Kidney (tissue), 14 donors: ENCODE results near the gene ZNF609. TPM values are rescaled to one million over a fixed set of nuclear protein-coding genes. Genes with fewer than 3 reads are reported as not detected.

ENCODE experiments used
- DNase-seq, 5 donors: peaks; one replicate each; pipeline ENCODE4 v3.0.0-alpha.2; 2013 to 2020
- FAIRE-seq: peaks from 2 replicates; lab custom pipeline; 2012; peaks lifted over from hg19 to GRCh38; lab: Jason Lieb, UNC
- H3K27ac ChIP-seq, 2 donors: one replicate each; pipeline ENCODE4 v1.7.0; 2013; ENCODE audit warnings: low read depth in 2 of 2, low read length in 2 of 2, inconsistent platforms in 1 of 2
- H3K27me3 ChIP-seq: one replicate; pipeline ENCODE4 v1.7.1; 2013; ENCODE audit warnings: low read length, inconsistent platforms; ENCODE audit not compliant: control insufficient read depth, insufficient read depth
- H3K36me3 ChIP-seq, 3 donors: one replicate each; pipeline versions ENCODE4 v1.7.0 to v1.7.1; 2013; ENCODE audit warnings: low read length in 3 of 3, control low read depth in 1 of 3, inconsistent platforms in 1 of 3; ENCODE audit not compliant: insufficient read depth in 3 of 3, control insufficient read depth in 2 of 3
- H3K4me1 ChIP-seq, 3 donors: one replicate each; pipeline versions ENCODE4 v1.7.0 to v1.7.1; 2013; ENCODE audit warnings: low read length in 3 of 3, inconsistent platforms in 1 of 3, low read depth in 1 of 3; ENCODE audit not compliant: control insufficient read depth in 2 of 3, insufficient read depth in 2 of 3
- H3K4me3 ChIP-seq, 3 donors: one replicate each; pipeline versions ENCODE4 v1.7.0 to v1.8.1; 2013; ENCODE audit warnings: low read length in 3 of 3, control low read depth in 1 of 3, inconsistent platforms in 1 of 3
- H3K9ac ChIP-seq, 3 donors: one replicate each; pipeline versions ENCODE4 v1.7.0 to v1.7.1; 2013; ENCODE audit warnings: low read length in 3 of 3, control low read depth in 1 of 3, inconsistent platforms in 1 of 3
- H3K9me3 ChIP-seq, 3 donors: one replicate each; pipeline versions ENCODE4 v1.7.0 to v1.7.1; 2013; ENCODE audit warnings: low read length in 3 of 3, control low read depth in 1 of 3, inconsistent platforms in 1 of 3; ENCODE audit not compliant: control insufficient read depth in 2 of 3, insufficient read depth in 1 of 3
- CTCF ChIP-seq: IDR thresholded peaks from 3 replicates; pipeline ENCODE4 v1.5.1; 2012; ENCODE audit warnings: mild to moderate bottlenecking, moderate library complexity, borderline replicate concordance; ENCODE audit not compliant: insufficient read depth; ENCODE audit errors: extremely low read depth
- intact Hi-C: fragments of 100-400 bp; cut with DNase I; formaldehyde crosslinking; loops from one replicate; pipeline ENCODE4 v1.11.1; 2022
- polyA plus RNA-seq: library from polyadenylated mRNA; stranded (reverse); fragments of 350-450 nt; fragmentation: Illumina TruSeq; extraction: RNeasy Lipid Tissue Mini Kit (QIAGEN cat#74804); gene quantifications from one replicate; pipeline ENCODE4 v1.2.3, GENCODE V29; 2014; ENCODE audit warnings: low read depth, low replicate concordance; ENCODE audit not compliant: insufficient read depth
- total RNA-seq: library from RNA; stranded (reverse); fragmentation: NEBNext Ultra II Directional; extraction: Animal tissue kit (Norgen Biotek cat#: 25700); gene quantifications from one replicate; pipeline ENCODE4 v1.2.1, GENCODE V29; 2021
- donor health status: control.
- donor health status: control.
- donor health status: control.
- donor health status: control.
- donor health status: control.
- donor health status: DM: yes; HTN: yes; CAD: no.
- donor health status: Normal renal cell carcinoma (clear cell type).

Gene ZNF609
- total and polyA plus RNA-seq, 2 donors from 2014 or later: 3.1 to 37.2 TPM

GRCh38 chr15:64656508-64656907 is 196.1 kb downstream of the ZNF609 start:
- TF ChIP-seq CTCF: no peak
- Histone ChIP-seq H3K9me3 (no peaks in the 10 kb centered on the region), H3K4me3 (no peak overlapping the region), H3K4me1 (peaks cover 0 to 2% (median 1%) of the 10 kb centered on the region in 3 donors), H3K27me3 (no peaks in the 10 kb centered on the region), H3K9ac (no peak overlapping the region), H3K27ac (no peak overlapping the region), H3K36me3 (no peaks in the 10 kb centered on the region)
- DNase-seq (no peak), FAIRE-seq (no peak)
- intact Hi-C loops: no loop called here

DNA sequence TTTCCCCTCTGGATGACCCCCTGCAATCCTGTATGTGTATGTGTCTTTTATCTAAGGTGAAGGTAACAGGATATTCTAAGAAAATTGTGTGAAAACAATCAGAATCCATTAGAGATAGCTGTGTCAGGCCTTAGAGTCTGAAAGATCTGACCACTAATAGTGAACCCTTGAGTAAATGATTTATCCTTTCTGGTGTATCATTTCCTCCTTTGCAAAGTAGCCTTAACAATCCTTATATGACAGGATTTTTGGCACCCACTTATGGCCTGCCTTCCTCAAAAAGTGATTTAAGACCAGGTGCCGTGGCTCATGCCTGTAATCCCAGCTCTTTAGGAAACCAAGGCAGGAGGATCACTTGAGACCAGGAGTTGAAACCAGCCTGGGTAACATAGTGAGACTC is 204.8 kb downstream of the ZNF609 start:
- DNase-seq: peak in 1 of 5 donors; percentile 25
- H3K9me3 ChIP-seq: no peaks in the 10 kb centered on the region
- TF ChIP-seq CTCF: no peak
- peaks cover 2 to 4% (median 2%) of the 10 kb centered on the region in 3 donors for H3K4me1 ChIP-seq
- FAIRE-seq: no peak
- no peaks in the 10 kb centered on the region for H3K27me3 ChIP-seq
- no peak overlapping the region for H3K4me3 ChIP-seq
- intact Hi-C loops: no loop called here
- no peak overlapping the region for H3K27ac ChIP-seq
- no peak overlapping the region for H3K9ac ChIP-seq
- H3K36me3 ChIP-seq: no peaks in the 10 kb centered on the region

DNA sequence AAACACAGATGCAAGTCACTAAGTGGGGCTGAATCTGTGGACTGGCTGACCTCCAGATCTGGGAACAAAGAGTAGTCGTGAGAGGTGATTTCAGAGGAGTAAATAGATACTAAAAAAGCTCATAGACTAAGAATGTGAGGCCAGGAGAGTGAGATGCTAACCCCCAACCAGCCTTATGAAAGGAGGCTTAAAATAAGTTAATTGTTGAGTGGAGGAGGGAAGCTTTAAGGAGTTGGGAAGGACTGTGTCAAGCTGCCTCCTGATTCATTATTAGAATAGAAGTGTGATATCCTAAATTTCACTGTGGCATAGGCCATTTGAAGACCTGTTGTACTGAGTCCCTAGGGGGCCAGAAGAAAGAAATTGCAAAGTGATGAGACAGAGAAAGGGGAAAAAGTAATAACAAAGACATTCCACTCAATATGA is 207.4 kb downstream of the ZNF609 start:
- Histone ChIP-seq H3K9ac (no peak overlapping the region), H3K27ac (no peak overlapping the region), H3K27me3 (no peaks in the 10 kb centered on the region), H3K36me3 (no peaks in the 10 kb centered on the region), H3K4me3 (no peak overlapping the region), H3K9me3 (no peaks in the 10 kb centered on the region), H3K4me1 (peaks cover 2 to 4% (median 2%) of the 10 kb centered on the region in 3 donors)
- no peak for TF ChIP-seq CTCF
- intact Hi-C loops: no loop called here
- FAIRE-seq (no peak), DNase-seq (no peak)

DNA sequence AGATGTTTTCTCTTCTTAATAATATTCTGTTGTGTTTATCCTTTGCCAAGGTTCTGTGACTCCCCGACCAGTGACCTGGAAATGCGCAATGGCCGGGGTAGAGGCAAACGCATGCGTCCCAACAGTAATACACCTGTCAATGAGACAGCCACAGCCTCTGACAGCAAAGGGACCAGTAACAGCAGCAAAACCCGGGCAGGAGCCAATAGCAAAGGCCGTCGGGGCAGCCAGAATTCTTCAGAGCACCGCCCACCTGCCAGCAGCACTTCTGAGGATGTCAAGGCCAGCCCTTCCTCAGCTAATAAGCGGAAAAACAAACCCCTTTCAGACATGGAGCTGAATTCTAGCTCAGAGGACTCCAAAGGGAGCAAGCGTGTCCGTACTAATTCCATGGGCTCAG is 213.5 kb downstream of the ZNF609 start:
- FAIRE-seq: no peak
- DNase-seq: no peak
- Histone ChIP-seq H3K36me3 (peaks cover 8 to 17% (median 11%) of the 10 kb centered on the region in 3 donors), H3K4me1 (no peaks in the 10 kb centered on the region), H3K9me3 (no peaks in the 10 kb centered on the region), H3K4me3 (no peak overlapping the region), H3K27ac (no peak overlapping the region), H3K27me3 (no peaks in the 10 kb centered on the region), H3K9ac (no peak overlapping the region)
- no peak for TF ChIP-seq CTCF
- intact Hi-C loops: no loop called here
